SK-N-MC (cell line): ENCODE measurements around the gene MOK.

ENCODE experiments used
- EZH2 ChIP-seq: fragments of 200-600 bp; sonication (generic); IDR thresholded peaks from one replicate; pipeline ENCODE4 v1.6.1; 2017; ENCODE audit warnings: antibody characterized with exemption
- POLR2AphosphoS5 ChIP-seq: IDR thresholded peaks from 2 replicates; pipeline ENCODE4 v1.6.1; 2012; ENCODE audit warnings: mild to moderate bottlenecking, low read depth, low read length, borderline replicate concordance

- no peak for TF ChIP-seq POLR2AphosphoS5
- TF ChIP-seq EZH2: no peak
Observed at GRCh38 chr14:102221026-102221425, 83.9 kb downstream of the MOK start.
